SK-N-SH treated with all-trans-retinoic acid at 6 μM for 48 hours (cell line): ENCODE measurements around the gene HMSD.

Source experiments
- ARNTL ChIP-seq: fragments of 450-650 bp; formaldehyde crosslinking; IDR thresholded peaks from 2 replicates; pipeline ENCODE4 v1.5.0; 2020; ENCODE audit warnings: low read depth, mild to moderate bottlenecking, moderate library complexity, borderline replicate concordance
- CREB5 ChIP-seq: fragments of 250-450 bp; sonication (Bioruptor Pico); IDR thresholded peaks from 2 replicates; pipeline ENCODE4 v1.5.1; 2020; ENCODE audit warnings: low read depth, mild to moderate bottlenecking, moderate library complexity
- ESRRG ChIP-seq: fragments of 250-450 bp; sonication (Bioruptor Pico); IDR thresholded peaks from 2 replicates; pipeline ENCODE4 v1.6.1; 2021; ENCODE audit warnings: mild to moderate bottlenecking
- GLIS3 ChIP-seq: fragments of 250-450 bp; sonication (Bioruptor Pico); IDR thresholded peaks from 2 replicates; pipeline ENCODE4 v1.5.0; 2020; ENCODE audit warnings: mild to moderate bottlenecking, moderate library complexity
- PATZ1 ChIP-seq: fragments of 250-450 bp; sonication (Bioruptor Pico); IDR thresholded peaks from 2 replicates; pipeline ENCODE4 v1.8.0; 2020; ENCODE audit warnings: mild to moderate bottlenecking, moderate library complexity, borderline replicate concordance
- RARB ChIP-seq: fragments of 250-450 bp; sonication (Bioruptor Pico); IDR thresholded peaks from 2 replicates; pipeline ENCODE4 v1.8.0; 2021; ENCODE audit warnings: mild to moderate bottlenecking, moderate library complexity
- TOX ChIP-seq: fragments of 250-450 bp; sonication (Bioruptor Pico); IDR thresholded peaks from 2 replicates; pipeline ENCODE4 v1.8.0; 2021; ENCODE audit warnings: mild to moderate bottlenecking, moderate library complexity, borderline replicate concordance
- ZC3H10 ChIP-seq: fragments of 250-450 bp; sonication (Bioruptor Pico); IDR thresholded peaks from 2 replicates; pipeline ENCODE4 v1.5.1; 2021; ENCODE audit warnings: mild to moderate bottlenecking, moderate library complexity
- ZFP30 ChIP-seq: fragments of 450-650 bp; formaldehyde crosslinking; IDR thresholded peaks from 2 replicates; pipeline ENCODE4 v1.5.0; 2022; ENCODE audit warnings: mild to moderate bottlenecking, moderate library complexity
- ZNF70 ChIP-seq: fragments of 450-650 bp; formaldehyde crosslinking; IDR thresholded peaks from 2 replicates; pipeline ENCODE4 v1.5.0; 2020; ENCODE audit warnings: mild to moderate bottlenecking, moderate library complexity

- TF ChIP-seq CREB5 (CRISPR knock-in tag) (no peak), PATZ1 (CRISPR knock-in tag) (no peak), RARB (CRISPR knock-in tag) (no peak), TOX (CRISPR knock-in tag) (no peak), ESRRG (no peak), ZFP30 (CRISPR knock-in tag) (no peak), ZNF70 (no peak), GLIS3 (no peak), ARNTL (CRISPR knock-in tag) (no peak), ZC3H10 (no peak)
These were observed 13.0 kb downstream of the HMSD start for GRCh38 chr18:63962137-63962536.
